ENCODE results near the gene CDK14.

GRCh38 chr7:90692947-90693346 lies 96.8 kb downstream of the CDK14 start:
- TF ChIP-seq EZH2 (IDR thresholded peaks at IDR 0.05) (no peak), POLR2AphosphoS5 (IDR thresholded peaks at IDR 0.05; ENCODE audit: borderline replicate concordance, low read depth, low read length) (no peak), FOXP2 (optimal IDR thresholded peaks at IDR 0.05; ENCODE audit: control extremely low read depth, extremely low read length, insufficient read depth) (no peak)

All from SK-N-MC (cell line).